GM13977 (cell line): ENCODE results near the gene CD55.

Source experiments
- DNase-seq: peaks from one replicate; pipeline ENCODE4 v3.0.0; 2012; ENCODE audit warnings: low spot score
- CTCF ChIP-seq: IDR thresholded peaks from 2 replicates; pipeline ENCODE4 v1.5.1; 2012; ENCODE audit warnings: mild to moderate bottlenecking, control low read depth; ENCODE audit not compliant: insufficient read depth; ENCODE audit errors: extremely low read depth, missing control alignments
- in situ Hi-C: fragments of 300-500 bp; cut with MboI; formaldehyde crosslinking; loops from one replicate; pipeline ENCODE4 v1.12.0; 2022; ENCODE audit warnings: low sequenced_read_pairs, low pct_unique_long_range_greater_than_20kb, mixed read lengths, inconsistent platforms; ENCODE audit not compliant: unreplicated experiment

CD55 gene

GRCh38 chr1:207289756-207290155 lies 31.7 kb upstream of the CD55 start:
- DNase-seq = no peak
- in situ Hi-C loops = no loop called here
- TF ChIP-seq CTCF = no peak

GRCh38 chr1:207291723-207292122 lies 29.8 kb upstream of the CD55 start:
- in situ Hi-C loops = no loop called here
- no peak for TF ChIP-seq CTCF
- no peak for DNase-seq

GRCh38 chr1:207298186-207298585 lies 23.3 kb upstream of the CD55 start:
- DNase-seq = no peak
- in situ Hi-C loops = no loop called here

GRCh38 chr1:207298636-207299398 lies 22.7 kb upstream of the CD55 start:
- in situ Hi-C loops = no loop called here
- TF ChIP-seq CTCF = no peak
- DNase-seq = no peak

More at GRCh38 chr1:207298186-207298585, 23.3 kb upstream of the CD55 start:
- no peak for TF ChIP-seq CTCF

- in situ Hi-C loops = no loop called here
- no peak for DNase-seq
- TF ChIP-seq CTCF = no peak
These were observed 20.5 kb upstream of the CD55 start for GRCh38 chr1:207300970-207301369.

- no peak for DNase-seq
- TF ChIP-seq CTCF = no peak
- in situ Hi-C loops = no loop called here
These were observed 18.7 kb upstream of the CD55 start for GRCh38 chr1:207302618-207303393.
